Left lung (tissue), 10 donors: ENCODE measurements around the gene ACOX2. TPM values are rescaled to one million over a fixed set of nuclear protein-coding genes. Genes with fewer than 3 reads are reported as not detected.
A peak's percentile ranks its signal among the peaks of the same experiment; 100 is the strongest.

Experiments
- ATAC-seq: fragments of 200-7000 bp; cut with Tn5 transposase; one replicate; pipeline ENCODE4 v1.9.1; 2020; ENCODE audit warnings: moderate library complexity
- DNase-seq, 4 donors: peaks; one replicate each; pipeline ENCODE4 v3.0.0-alpha.2; 2013 to 2020
- H3K27ac ChIP-seq, 2 donors: fragments of 200-600 bp; sonication (generic) in 1 of 2; one replicate each; pipeline versions ENCODE4 v1.5.0 to v1.8.0; 2020 to 2021
- H3K27me3 ChIP-seq, 2 donors: fragments of 200-600 bp; sonication (generic) in 1 of 2; one replicate each; pipeline versions ENCODE4 v1.5.0 to v1.8.0; 2020 to 2021
- H3K36me3 ChIP-seq, 2 donors: fragments of 200-600 bp; sonication (generic) in 1 of 2; one replicate each; pipeline versions ENCODE4 v1.5.0 to v1.8.0; 2020 to 2021
- H3K4me1 ChIP-seq, 2 donors: fragments of 200-600 bp; one replicate each; pipeline ENCODE4 v1.8.0; 2021
- H3K4me3 ChIP-seq, 2 donors: fragments of 200-600 bp; sonication (generic) in 1 of 2; one replicate each; pipeline versions ENCODE4 v1.5.0 to v1.8.0; 2020 to 2021; ENCODE audit warnings: mild to moderate bottlenecking in 1 of 2
- H3K9me3 ChIP-seq, 2 donors: fragments of 200-600 bp; sonication (generic) in 1 of 2; one replicate each; pipeline versions ENCODE4 v1.5.0 to v1.8.0; 2020 to 2021
- intact Hi-C, 2 donors: fragments of 100-400 bp; cut with DNase I; formaldehyde crosslinking; loops; one replicate each; pipeline versions ENCODE4 v1.11.2 to v1.14.2; 2022
- polyA plus RNA-seq, 6 donors: library from polyadenylated mRNA; unstranded; fragments of 120-200 nt; gene quantifications; one replicate each; pipeline ENCODE4 v1.2.1, GENCODE V29; 2013; ENCODE audit not compliant: insufficient read length in 6 of 6
- total RNA-seq, 2 donors: library from RNA; stranded (reverse); fragmentation: NEBNext Ultra II Directional; extraction: Animal tissue kit (Norgen Biotek cat#: 25700); gene quantifications; one replicate each; pipeline ENCODE4 v1.2.1, GENCODE V29; 2021
- TF ChIP-seq, protein P1 (sequence below), 2 donors: fragments of 200-600 bp; sonication (generic) in 1 of 2; IDR thresholded peaks; one replicate each; pipeline versions ENCODE4 v1.5.0 to v1.8.0; 2021; ENCODE audit warnings: antibody characterized with exemption in 2 of 2
- donor health status: DM: no; HTN: yes; CAD: no.
- donor health status: DM: no; HTN: no; CAD: no.

The ACOX2 gene
- total and polyA plus RNA-seq, 8 donors, result 9.8 to 58.1 (median 42.8) TPM

DNA sequence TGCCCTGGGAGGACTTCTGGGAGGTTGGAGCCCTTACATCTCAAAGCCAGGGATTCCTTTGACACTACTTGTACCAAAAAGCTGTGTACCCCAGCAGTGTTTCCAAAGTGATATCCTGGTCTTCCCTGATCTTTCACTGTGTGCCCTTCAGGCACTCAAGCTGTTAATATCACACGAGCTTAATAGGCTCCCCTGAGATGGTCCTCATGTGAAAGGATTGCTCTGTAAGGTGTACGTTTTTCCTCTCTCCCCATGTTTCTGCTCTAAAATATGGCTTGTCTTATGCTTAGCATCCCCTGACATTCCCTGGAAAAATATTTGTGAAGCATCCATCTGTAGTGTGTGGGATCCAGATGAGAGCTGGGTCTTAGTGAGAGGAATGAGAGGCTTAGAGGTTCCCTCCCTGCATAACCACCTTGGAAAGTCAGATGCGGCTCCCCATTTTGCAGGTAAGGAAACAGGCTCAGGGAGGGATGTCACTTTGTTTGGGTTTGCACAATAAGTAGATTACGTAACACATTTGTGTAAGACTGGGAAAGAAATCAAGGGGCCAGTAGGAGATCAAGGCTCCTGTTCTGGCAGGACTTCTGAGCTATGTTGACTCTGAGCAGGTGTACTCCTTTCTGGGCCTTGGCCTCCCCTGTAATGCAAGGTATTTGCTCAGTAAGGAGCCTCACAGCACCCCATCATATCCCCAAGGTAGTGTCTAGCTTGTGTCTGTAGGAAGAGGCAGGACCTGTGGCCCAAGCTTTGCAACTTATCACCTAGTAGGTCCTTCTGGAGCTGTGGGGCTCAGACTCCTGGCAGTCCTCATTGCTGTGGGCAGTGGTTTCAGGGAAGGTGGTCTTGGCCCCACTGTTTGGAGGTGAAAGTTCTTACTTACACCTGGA, 667 bp upstream of the ACOX2 start:
- ATAC-seq, result peak; percentile 74
- H3K36me3 ChIP-seq, result no peaks in the 10 kb centered on the region
- H3K9me3 ChIP-seq, result no peaks in the 10 kb centered on the region
- TF ChIP-seq, protein P1, sequence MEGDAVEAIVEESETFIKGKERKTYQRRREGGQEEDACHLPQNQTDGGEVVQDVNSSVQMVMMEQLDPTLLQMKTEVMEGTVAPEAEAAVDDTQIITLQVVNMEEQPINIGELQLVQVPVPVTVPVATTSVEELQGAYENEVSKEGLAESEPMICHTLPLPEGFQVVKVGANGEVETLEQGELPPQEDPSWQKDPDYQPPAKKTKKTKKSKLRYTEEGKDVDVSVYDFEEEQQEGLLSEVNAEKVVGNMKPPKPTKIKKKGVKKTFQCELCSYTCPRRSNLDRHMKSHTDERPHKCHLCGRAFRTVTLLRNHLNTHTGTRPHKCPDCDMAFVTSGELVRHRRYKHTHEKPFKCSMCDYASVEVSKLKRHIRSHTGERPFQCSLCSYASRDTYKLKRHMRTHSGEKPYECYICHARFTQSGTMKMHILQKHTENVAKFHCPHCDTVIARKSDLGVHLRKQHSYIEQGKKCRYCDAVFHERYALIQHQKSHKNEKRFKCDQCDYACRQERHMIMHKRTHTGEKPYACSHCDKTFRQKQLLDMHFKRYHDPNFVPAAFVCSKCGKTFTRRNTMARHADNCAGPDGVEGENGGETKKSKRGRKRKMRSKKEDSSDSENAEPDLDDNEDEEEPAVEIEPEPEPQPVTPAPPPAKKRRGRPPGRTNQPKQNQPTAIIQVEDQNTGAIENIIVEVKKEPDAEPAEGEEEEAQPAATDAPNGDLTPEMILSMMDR (IDR thresholded peaks at IDR 0.05), result no peak
- no peak overlapping the region for H3K4me3 ChIP-seq
- peak overlapping the region; percentile 53 to 69 for H3K27ac ChIP-seq
- intact Hi-C loops, result no loop called here
- peaks cover 12 to 27% of the 10 kb centered on the region in 2 donors for H3K4me1 ChIP-seq
- H3K27me3 ChIP-seq, result no peaks in the 10 kb centered on the region
- peak in 1 of 4 donors; percentile 48 for DNase-seq

DNA sequence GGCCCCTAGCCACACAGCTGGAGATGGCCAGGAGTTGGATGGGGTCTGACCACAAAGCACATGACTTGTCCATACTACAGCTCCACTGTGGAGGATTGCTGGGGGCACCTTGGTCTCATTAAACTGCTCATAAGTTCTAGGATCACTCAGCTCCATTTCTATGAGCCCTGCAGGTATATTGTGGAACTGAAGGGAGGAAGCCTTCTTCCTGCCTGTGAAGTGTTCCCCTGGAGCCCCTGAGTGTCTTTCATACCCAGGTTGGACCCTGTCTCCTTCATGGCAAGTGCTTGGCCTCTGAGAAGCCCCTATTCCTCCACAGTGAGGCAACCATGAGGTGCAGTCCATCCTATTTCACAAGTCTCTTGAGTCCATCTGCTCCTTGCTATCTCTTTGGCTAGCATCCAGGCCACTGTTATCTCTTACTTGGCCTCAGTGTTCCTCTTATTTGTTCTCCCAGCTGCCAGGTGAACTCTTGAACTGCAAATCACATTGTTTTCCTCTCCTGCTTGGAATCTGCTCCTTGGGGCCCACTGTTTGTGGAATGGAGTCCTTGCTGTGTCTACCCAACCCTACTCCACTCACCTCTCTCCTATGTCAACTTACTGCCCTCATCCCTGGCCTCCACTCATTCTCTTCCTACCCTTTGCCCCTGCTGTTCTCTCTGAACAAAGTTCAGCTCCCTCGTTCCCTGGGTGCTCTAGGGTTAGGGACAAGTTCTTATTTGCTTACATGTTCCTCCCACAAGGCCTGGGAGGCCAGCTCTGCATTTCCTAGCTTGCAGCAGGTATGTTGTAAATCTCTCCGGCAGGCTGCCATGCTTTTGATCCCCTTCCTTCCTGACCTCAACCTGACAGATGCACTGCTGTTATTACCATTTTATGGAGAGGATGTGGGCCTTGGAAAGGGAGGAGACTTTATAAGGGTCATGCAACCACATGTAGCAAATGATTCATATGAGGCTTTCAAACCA, 1.2 kb downstream of the ACOX2 start:
- Histone ChIP-seq H3K27me3 (no peaks in the 10 kb centered on the region), H3K4me3 (peak overlapping the region; percentile 3 to 25), H3K36me3 (no peaks in the 10 kb centered on the region), H3K27ac (no peak overlapping the region), H3K4me1 (peaks cover 12 to 30% of the 10 kb centered on the region in 2 donors), H3K9me3 (no peaks in the 10 kb centered on the region)
- TF ChIP-seq, protein P1 (IDR thresholded peaks at IDR 0.05), result no peak
- ATAC-seq, result no peak
- no peak for DNase-seq
- intact Hi-C loops, result no loop called here

DNA sequence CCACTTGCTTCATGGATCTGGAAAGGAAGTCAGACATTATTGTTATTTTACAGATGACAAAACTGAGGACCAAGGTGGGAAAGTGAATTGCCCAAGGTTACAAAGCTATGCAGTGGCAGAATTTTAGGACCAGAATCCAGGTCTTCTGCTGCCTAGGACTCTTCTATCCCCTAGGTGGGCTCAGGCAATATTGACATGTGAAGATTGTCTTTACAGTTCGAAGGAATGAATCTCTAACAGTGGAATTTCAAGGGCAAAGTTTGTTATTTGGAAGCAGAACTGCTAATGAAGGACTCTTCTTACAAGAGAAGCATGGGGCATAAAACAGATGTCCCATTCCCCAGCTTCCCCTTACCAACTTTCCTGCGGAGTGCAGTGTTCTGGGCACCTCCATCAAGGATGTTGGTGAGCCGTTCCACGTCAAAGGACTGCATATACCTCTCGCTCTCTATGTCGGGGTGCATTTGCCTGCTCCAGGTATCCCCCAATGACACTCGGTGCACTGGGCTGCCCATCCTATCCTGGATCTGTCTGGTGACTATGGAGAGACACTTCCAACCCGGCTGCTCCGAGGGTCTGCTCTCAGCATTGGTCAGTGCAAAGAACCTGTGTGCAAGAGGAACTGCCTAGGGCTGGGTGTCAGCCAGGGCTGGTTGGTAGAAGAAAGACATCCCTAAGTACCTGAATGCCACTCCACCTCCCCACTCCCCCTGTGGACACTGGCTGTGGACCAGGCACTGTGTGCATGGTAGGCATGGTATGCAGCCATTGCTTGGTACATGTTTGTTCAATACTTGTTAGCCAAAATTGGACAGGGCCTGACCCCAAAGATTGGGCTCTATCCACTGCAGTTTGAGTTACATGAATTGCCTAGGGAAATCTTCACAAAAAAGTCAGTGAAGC, 2.1 kb downstream of the ACOX2 start:
- Histone ChIP-seq H3K9me3 (no peaks in the 10 kb centered on the region), H3K27ac (no peak overlapping the region), H3K4me3 (no peak overlapping the region), H3K36me3 (no peaks in the 10 kb centered on the region), H3K27me3 (no peaks in the 10 kb centered on the region), H3K4me1 (peaks cover 12 to 30% of the 10 kb centered on the region in 2 donors)
- TF ChIP-seq, protein P1 (IDR thresholded peaks at IDR 0.05), result no peak
- intact Hi-C loops, result no loop called here
- DNase-seq, result no peak
- no peak for ATAC-seq

DNA sequence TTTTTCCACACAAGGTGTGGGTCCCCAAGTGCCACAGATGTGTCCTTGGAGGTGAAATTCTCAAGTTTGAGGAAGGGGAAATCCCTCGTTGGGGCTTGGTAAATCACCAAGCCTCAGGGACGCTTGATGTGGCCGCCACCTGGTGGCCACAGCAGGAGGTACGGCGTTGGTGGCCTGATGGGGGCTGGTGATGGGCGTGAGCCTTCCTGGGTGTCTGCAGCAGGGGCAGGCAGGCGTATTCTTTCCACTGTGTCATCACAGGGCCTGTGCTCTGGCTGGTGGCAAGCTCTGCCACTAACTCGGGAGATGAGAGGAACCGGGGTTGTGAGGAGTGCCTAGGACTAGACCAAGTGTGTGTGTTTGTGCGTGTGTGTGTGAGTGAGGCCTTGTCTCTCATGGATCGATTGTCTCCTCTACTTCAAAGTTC, 4.2 kb downstream of the ACOX2 start:
- H3K4me3 ChIP-seq, result no peak overlapping the region
- peaks cover 17 to 29% of the 10 kb centered on the region in 2 donors for H3K4me1 ChIP-seq
- H3K27me3 ChIP-seq, result no peaks in the 10 kb centered on the region
- no peaks in the 10 kb centered on the region for H3K9me3 ChIP-seq
- intact Hi-C loops, result no loop called here
- H3K27ac ChIP-seq, result no peak overlapping the region
- DNase-seq (peak; percentile 60 to 91 (median 72)), ATAC-seq (peak; percentile 61)
- TF ChIP-seq, protein P1 (IDR thresholded peaks at IDR 0.05), result peak; percentile 93 to 94
- no peaks in the 10 kb centered on the region for H3K36me3 ChIP-seq
